ENCODE results near the gene FAR2.
"Not testable (repeated sequence)": the region's sequence is repeated elsewhere in the genome, so short reads cannot be mapped to it uniquely, and the experiment has no call there.

The FAR2 gene

GRCh38 chr12:29148911-29149690 is at the start of gene FAR2:
FAR2 (plus strand) TSS chr12:29149278; CDS start chr12:29270450, 121,172 bp downstream.
- no peak for FAIRE-seq

- FAIRE-seq = no peak
Measured at GRCh38 chr12:29102741-29103140, 46.3 kb upstream of the FAR2 start.

- no peak for FAIRE-seq
Measured at GRCh38 chr12:29103539-29103974, 45.5 kb upstream of the FAR2 start.

- FAIRE-seq = no peak
Measured at GRCh38 chr12:29104516-29104915, 44.6 kb upstream of the FAR2 start.

GRCh38 chr12:29110506-29111442 is 38.3 kb upstream of the FAR2 start:
- FAIRE-seq = no peak

GRCh38 chr12:29113101-29113500 is 36.0 kb upstream of the FAR2 start:
- no peak for FAIRE-seq

GRCh38 chr12:29116414-29116813 is 32.7 kb upstream of the FAR2 start:
- no peak for FAIRE-seq

GRCh38 chr12:29131539-29131938 is 17.5 kb upstream of the FAR2 start:
- no peak for FAIRE-seq

GRCh38 chr12:29132316-29132715 is 16.8 kb upstream of the FAR2 start:
- FAIRE-seq = no peak

GRCh38 chr12:29133181-29133580 is 15.9 kb upstream of the FAR2 start:
- no peak for FAIRE-seq

- FAIRE-seq = no peak
Measured at GRCh38 chr12:29133680-29134079, 15.4 kb upstream of the FAR2 start.

GRCh38 chr12:29138256-29138655 is 10.8 kb upstream of the FAR2 start:
- not testable (repeated sequence) for FAIRE-seq

- FAIRE-seq = not testable (repeated sequence)
Measured at GRCh38 chr12:29138855-29139254, 10.2 kb upstream of the FAR2 start.

GRCh38 chr12:29145372-29146170 is 3.5 kb upstream of the FAR2 start:
- no peak for FAIRE-seq

- no peak for FAIRE-seq
Measured at GRCh38 chr12:29146196-29146595, 2.9 kb upstream of the FAR2 start.

- FAIRE-seq = no peak
Measured at GRCh38 chr12:29147731-29148595, 1.1 kb upstream of the FAR2 start.

GRCh38 chr12:29148596-29148910 is 525 bp upstream of the FAR2 start:
- no peak for FAIRE-seq

- FAIRE-seq = no peak
Measured at GRCh38 chr12:29149691-29150281, 708 bp downstream of the FAR2 start.

- no peak for FAIRE-seq
Measured at GRCh38 chr12:29150462-29150861, 1.4 kb downstream of the FAR2 start.

GRCh38 chr12:29152223-29152868 is 3.3 kb downstream of the FAR2 start:
- no peak for FAIRE-seq

GRCh38 chr12:29152981-29153630 is 4.0 kb downstream of the FAR2 start:
- no peak for FAIRE-seq

Data from islet of Langerhans (tissue), 1 donor.